Progenitor cell of endocrine pancreas (in vitro differentiated cells): Measurements from ENCODE around the gene ANKRD33. TPM values are rescaled to one million over a fixed set of nuclear protein-coding genes. Genes with fewer than 3 reads are reported as not detected.

ENCODE experiments used
- DNase-seq: peaks from one replicate; pipeline ENCODE4 v3.0.0; 2021; ENCODE audit warnings: low spot score; ENCODE audit not compliant: unreplicated experiment
- H3K27ac Mint-ChIP-seq: 2 replicates; pipeline ENCODE4 v1.8.0; 2021; ENCODE audit warnings: mild to moderate bottlenecking, moderate library complexity, mixed read lengths
- H3K27me3 Mint-ChIP-seq: 2 replicates; pipeline ENCODE4 v1.8.0; 2021; ENCODE audit warnings: mixed read lengths
- H3K36me3 Mint-ChIP-seq: 2 replicates; pipeline ENCODE4 v1.8.0; 2022; ENCODE audit warnings: mixed read lengths; ENCODE audit not compliant: insufficient read depth
- H3K4me1 Mint-ChIP-seq: 2 replicates; pipeline ENCODE4 v1.8.0; 2021; ENCODE audit warnings: low read depth, mixed read lengths
- H3K4me3 Mint-ChIP-seq: 2 replicates; pipeline ENCODE4 v1.8.0; 2021; ENCODE audit warnings: low read depth, mild to moderate bottlenecking, moderate library complexity, mixed read lengths
- H3K9me3 Mint-ChIP-seq: 2 replicates; pipeline ENCODE4 v1.8.0; 2021; ENCODE audit warnings: low read depth, mixed read lengths
- CTCF ChIP-seq: fragments of 200-600 bp; sonication (generic); IDR thresholded peaks from one replicate; pipeline ENCODE4 v1.5.0; 2021; ENCODE audit warnings: antibody characterized with exemption, mild to moderate bottlenecking; ENCODE audit not compliant: unreplicated experiment
- total RNA-seq: library from RNA; stranded (reverse); gene quantifications from 2 replicates; pipeline ENCODE4 v1.2.1, GENCODE V29; 2021

Gene ANKRD33
- total RNA-seq, 1 donor from 2014 or later: 0.14 TPM

GRCh38 chr12:51914034-51914923 is 26.4 kb downstream of the ANKRD33 start:
- H3K27ac Mint-ChIP-seq: no peak overlapping the region
- H3K4me3 Mint-ChIP-seq: no peak overlapping the region
- no peaks in the 10 kb centered on the region for H3K9me3 Mint-ChIP-seq

GRCh38 chr12:51915003-51915625 is 27.2 kb downstream of the ANKRD33 start:
- Mint-ChIP-seq H3K36me3 (no peaks in the 10 kb centered on the region), H3K4me3 (no peak overlapping the region), H3K27ac (no peak overlapping the region), H3K4me1 (peaks cover 14% of the 10 kb centered on the region), H3K27me3 (peaks cover 33% of the 10 kb centered on the region), H3K9me3 (no peaks in the 10 kb centered on the region)
- TF ChIP-seq CTCF: no peak
- no peak for DNase-seq

More at GRCh38 chr12:51914034-51914923, 26.4 kb downstream of the ANKRD33 start:
- DNase-seq: no peak
- no peaks in the 10 kb centered on the region for H3K36me3 Mint-ChIP-seq
- H3K4me1 Mint-ChIP-seq: peaks cover 12% of the 10 kb centered on the region
- peaks cover 40% of the 10 kb centered on the region for H3K27me3 Mint-ChIP-seq
- no peak for TF ChIP-seq CTCF

GRCh38 chr12:51915951-51916350 is 28.0 kb downstream of the ANKRD33 start:
- Mint-ChIP-seq H3K27me3 (peaks cover 34% of the 10 kb centered on the region), H3K27ac (no peak overlapping the region), H3K9me3 (no peaks in the 10 kb centered on the region), H3K36me3 (no peaks in the 10 kb centered on the region), H3K4me3 (no peak overlapping the region), H3K4me1 (peaks cover 17% of the 10 kb centered on the region)
- no peak for DNase-seq
- no peak for TF ChIP-seq CTCF

- H3K9me3 Mint-ChIP-seq: no peaks in the 10 kb centered on the region
- H3K4me3 Mint-ChIP-seq: no peak overlapping the region
- no peaks in the 10 kb centered on the region for H3K36me3 Mint-ChIP-seq
- no peak for TF ChIP-seq CTCF
- peaks cover 19% of the 10 kb centered on the region for H3K4me1 Mint-ChIP-seq
- H3K27me3 Mint-ChIP-seq: peaks cover 23% of the 10 kb centered on the region
- H3K27ac Mint-ChIP-seq: no peak overlapping the region
- DNase-seq: no peak
Observed at GRCh38 chr12:51917041-51917590, 29.2 kb downstream of the ANKRD33 start.

- TF ChIP-seq CTCF: no peak
Observed at GRCh38 chr12:51917746-51918453, 30.0 kb downstream of the ANKRD33 start.

More at GRCh38 chr12:51917746-51918453, 30.0 kb downstream of the ANKRD33 start:
- H3K27me3 Mint-ChIP-seq: peaks cover 16% of the 10 kb centered on the region
- H3K27ac Mint-ChIP-seq: no peak overlapping the region
- H3K4me1 Mint-ChIP-seq: peaks cover 19% of the 10 kb centered on the region
- DNase-seq: no peak
- H3K36me3 Mint-ChIP-seq: no peaks in the 10 kb centered on the region
- no peaks in the 10 kb centered on the region for H3K9me3 Mint-ChIP-seq
- H3K4me3 Mint-ChIP-seq: no peak overlapping the region
